ENCODE results near the gene ECHS1.

DNA sequence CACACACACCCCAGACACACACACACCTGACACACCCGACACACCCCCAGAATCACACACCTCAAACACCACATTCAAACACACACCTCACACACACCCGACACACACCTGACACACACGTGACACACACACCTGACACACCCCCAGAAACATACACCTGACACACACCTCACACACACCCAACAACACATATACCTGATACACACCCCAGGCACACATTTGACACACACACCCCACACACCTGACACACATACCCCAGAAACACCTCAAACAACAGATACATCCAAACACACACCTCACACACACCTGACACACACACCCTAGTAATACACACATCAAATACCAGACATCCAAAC is 35.8 kb downstream of the ECHS1 start:
- TF ChIP-seq TCF12 (IDR thresholded peaks at IDR 0.05; ENCODE audit: low read depth) (no peak), EP300 (IDR thresholded peaks at IDR 0.05; ENCODE audit: borderline replicate concordance) (no peak)
- TF ChIP-seq, protein P1, sequence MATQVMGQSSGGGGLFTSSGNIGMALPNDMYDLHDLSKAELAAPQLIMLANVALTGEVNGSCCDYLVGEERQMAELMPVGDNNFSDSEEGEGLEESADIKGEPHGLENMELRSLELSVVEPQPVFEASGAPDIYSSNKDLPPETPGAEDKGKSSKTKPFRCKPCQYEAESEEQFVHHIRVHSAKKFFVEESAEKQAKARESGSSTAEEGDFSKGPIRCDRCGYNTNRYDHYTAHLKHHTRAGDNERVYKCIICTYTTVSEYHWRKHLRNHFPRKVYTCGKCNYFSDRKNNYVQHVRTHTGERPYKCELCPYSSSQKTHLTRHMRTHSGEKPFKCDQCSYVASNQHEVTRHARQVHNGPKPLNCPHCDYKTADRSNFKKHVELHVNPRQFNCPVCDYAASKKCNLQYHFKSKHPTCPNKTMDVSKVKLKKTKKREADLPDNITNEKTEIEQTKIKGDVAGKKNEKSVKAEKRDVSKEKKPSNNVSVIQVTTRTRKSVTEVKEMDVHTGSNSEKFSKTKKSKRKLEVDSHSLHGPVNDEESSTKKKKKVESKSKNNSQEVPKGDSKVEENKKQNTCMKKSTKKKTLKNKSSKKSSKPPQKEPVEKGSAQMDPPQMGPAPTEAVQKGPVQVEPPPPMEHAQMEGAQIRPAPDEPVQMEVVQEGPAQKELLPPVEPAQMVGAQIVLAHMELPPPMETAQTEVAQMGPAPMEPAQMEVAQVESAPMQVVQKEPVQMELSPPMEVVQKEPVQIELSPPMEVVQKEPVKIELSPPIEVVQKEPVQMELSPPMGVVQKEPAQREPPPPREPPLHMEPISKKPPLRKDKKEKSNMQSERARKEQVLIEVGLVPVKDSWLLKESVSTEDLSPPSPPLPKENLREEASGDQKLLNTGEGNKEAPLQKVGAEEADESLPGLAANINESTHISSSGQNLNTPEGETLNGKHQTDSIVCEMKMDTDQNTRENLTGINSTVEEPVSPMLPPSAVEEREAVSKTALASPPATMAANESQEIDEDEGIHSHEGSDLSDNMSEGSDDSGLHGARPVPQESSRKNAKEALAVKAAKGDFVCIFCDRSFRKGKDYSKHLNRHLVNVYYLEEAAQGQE (IDR thresholded peaks at IDR 0.05; ENCODE audit: low read depth), result no peak
- TF ChIP-seq, protein P2, sequence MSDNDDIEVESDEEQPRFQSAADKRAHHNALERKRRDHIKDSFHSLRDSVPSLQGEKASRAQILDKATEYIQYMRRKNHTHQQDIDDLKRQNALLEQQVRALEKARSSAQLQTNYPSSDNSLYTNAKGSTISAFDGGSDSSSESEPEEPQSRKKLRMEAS (IDR thresholded peaks at IDR 0.05), result no peak
